CD4-positive, alpha-beta T cell treated with Interleukin-15 for 4 hours (primary cell): ENCODE data around the gene BFSP2.

Experiments
- DNase-seq: peaks from one replicate; pipeline ENCODE4 v3.0.0-alpha.2; 2020; ENCODE audit warnings: low spot score

Gene BFSP2

GRCh38 chr3:133400006-133400515 lies at the start of gene BFSP2:
BFSP2 (plus strand) TSS chr3:133400056; CDS start chr3:133400084, 28 bp downstream.
- no peak for DNase-seq

- DNase-seq = no peak
Measured at GRCh38 chr3:133354721-133355120, 45.1 kb upstream of the BFSP2 start.

GRCh38 chr3:133360476-133360875 lies 39.4 kb upstream of the BFSP2 start:
- no peak for DNase-seq

- no peak for DNase-seq
Measured at GRCh38 chr3:133361011-133361410, 38.8 kb upstream of the BFSP2 start.

GRCh38 chr3:133361435-133361834 lies 38.4 kb upstream of the BFSP2 start:
- DNase-seq = no peak

- no peak for DNase-seq
Measured at GRCh38 chr3:133362539-133362938, 37.3 kb upstream of the BFSP2 start.

GRCh38 chr3:133364704-133365103 lies 35.2 kb upstream of the BFSP2 start:
- no peak for DNase-seq

GRCh38 chr3:133366921-133367320 lies 32.9 kb upstream of the BFSP2 start:
- DNase-seq = no peak

- no peak for DNase-seq
Measured at GRCh38 chr3:133367403-133367802, 32.5 kb upstream of the BFSP2 start.

GRCh38 chr3:133367956-133368355 lies 31.9 kb upstream of the BFSP2 start:
- no peak for DNase-seq

GRCh38 chr3:133368371-133369067 lies 31.3 kb upstream of the BFSP2 start:
- DNase-seq = no peak

GRCh38 chr3:133369068-133369440 lies 30.8 kb upstream of the BFSP2 start:
- no peak for DNase-seq

GRCh38 chr3:133371181-133371580 lies 28.7 kb upstream of the BFSP2 start:
- DNase-seq = no peak

- DNase-seq = no peak
Measured at GRCh38 chr3:133371676-133372075, 28.2 kb upstream of the BFSP2 start.

- DNase-seq = no peak
Measured at GRCh38 chr3:133374708-133375402, 25.0 kb upstream of the BFSP2 start.

- DNase-seq = no peak
Measured at GRCh38 chr3:133375403-133375745, 24.5 kb upstream of the BFSP2 start.

GRCh38 chr3:133376810-133377209 lies 23.0 kb upstream of the BFSP2 start:
- DNase-seq = no peak

- no peak for DNase-seq
Measured at GRCh38 chr3:133377396-133377795, 22.5 kb upstream of the BFSP2 start.

GRCh38 chr3:133379926-133380325 lies 19.9 kb upstream of the BFSP2 start:
- DNase-seq = no peak

- no peak for DNase-seq
Measured at GRCh38 chr3:133380481-133381225, 19.2 kb upstream of the BFSP2 start.

GRCh38 chr3:133381346-133382109 lies 18.3 kb upstream of the BFSP2 start:
- no peak for DNase-seq

- no peak for DNase-seq
Measured at GRCh38 chr3:133383175-133383574, 16.7 kb upstream of the BFSP2 start.
